GM19397 (cell line): Measurements from ENCODE around the gene GIMAP1.

Source experiments
- ATAC-seq: cut with Tn5 transposase; IDR thresholded peaks from one replicate; pipeline ENCODE4 v1.9.1; 2021; ENCODE audit warnings: mild to moderate bottlenecking, moderate library complexity; ENCODE audit not compliant: unreplicated experiment

The GIMAP1 gene

DNA sequence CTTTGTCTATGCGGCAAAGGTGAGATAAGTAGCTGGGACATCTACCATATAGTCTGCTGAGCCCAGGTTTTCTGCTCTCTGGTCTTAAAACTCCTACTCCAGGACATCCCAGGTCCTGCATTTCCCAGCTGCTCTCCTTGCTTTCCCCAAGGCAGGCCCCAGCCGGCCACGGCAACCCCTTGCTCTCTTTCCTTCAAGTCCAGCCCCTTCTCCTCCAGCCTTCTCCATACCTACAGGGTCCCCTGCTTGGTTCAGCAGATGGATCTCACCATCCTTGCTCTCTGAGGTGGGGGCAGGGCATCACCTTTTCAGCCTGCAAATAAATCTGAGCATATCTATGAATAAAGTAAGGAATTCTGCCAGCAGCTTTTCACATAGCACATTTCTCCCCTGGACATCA, 29.5 kb downstream of the GIMAP1 start:
- ATAC-seq = no peak

DNA sequence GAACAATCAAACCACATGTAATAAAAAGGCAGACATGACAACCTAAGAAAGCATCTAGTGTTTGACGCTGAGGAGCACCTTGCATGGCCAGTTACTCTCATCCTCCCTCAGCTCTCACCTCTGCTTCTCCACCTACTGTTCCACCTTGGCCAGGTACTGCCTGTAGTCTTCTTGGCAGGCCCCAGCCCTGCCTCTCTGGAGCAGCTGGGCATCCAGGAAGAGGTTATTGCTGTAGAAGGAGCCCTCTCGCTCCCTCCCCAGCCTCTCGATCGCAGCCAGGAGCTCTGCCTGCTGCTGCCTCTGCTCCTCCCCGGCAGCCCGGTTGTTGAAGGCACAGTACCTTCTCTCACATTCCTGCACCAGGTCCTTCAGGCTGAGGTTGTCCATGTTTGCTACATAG, 30.5 kb downstream of the GIMAP1 start:
- ATAC-seq = no peak

DNA sequence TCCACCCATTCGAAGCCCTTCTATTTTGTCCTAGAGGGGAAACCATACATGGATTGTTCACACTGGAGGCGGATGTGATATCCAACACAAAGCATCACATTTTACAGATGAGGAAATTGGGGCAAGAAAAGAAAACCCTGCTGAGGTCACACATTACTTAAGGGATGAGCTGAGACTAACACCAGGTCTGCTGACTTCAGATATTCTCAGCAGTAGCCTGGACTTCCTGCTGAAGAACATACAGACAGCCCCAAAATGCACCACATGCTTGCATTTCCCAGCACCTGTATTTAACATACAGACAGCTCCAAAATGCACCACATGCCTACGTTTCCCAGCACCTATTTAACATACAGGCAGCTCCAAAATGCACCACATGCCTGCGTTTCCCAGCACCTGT, 32.0 kb downstream of the GIMAP1 start:
- no peak for ATAC-seq

DNA sequence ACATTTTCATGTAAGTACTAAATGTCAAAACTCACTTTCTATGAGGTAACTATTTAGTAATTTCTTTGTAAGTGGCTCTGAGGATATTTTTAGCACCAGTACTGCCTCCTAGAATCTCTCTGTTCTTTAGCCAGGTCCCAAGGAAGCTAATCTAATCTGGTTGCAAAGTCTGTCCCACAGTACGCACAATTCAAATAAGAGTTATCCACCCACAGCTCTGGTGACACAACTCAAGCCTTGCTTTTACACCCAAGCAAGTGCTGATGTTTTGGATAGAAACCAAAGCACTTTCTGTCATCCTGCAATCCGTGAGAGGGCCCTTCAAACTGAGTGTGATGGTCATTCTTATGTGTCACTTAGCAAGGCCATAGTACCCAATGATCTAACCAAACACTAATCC, 35.3 kb downstream of the GIMAP1 start:
- no peak for ATAC-seq

DNA sequence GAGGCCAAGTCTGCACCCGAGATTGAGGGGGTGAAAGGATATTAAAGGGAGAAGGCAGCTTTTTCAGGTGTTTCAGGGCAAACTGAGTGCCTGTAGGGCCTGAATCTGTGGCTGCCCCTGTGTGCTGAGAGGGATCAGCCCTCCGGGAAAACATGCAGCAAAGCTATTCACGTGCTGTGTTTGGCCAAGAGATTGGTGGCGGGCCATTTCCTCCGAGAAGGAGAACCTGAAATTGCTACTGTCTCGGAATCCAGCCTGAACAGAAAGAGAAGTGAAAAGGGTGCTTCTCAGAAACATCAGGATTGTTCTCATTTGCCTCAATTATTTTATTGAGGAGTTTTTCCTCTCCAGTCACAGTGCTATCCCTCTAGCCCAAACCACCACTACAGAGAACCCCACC, 36.8 kb downstream of the GIMAP1 start:
- ATAC-seq = no peak

DNA sequence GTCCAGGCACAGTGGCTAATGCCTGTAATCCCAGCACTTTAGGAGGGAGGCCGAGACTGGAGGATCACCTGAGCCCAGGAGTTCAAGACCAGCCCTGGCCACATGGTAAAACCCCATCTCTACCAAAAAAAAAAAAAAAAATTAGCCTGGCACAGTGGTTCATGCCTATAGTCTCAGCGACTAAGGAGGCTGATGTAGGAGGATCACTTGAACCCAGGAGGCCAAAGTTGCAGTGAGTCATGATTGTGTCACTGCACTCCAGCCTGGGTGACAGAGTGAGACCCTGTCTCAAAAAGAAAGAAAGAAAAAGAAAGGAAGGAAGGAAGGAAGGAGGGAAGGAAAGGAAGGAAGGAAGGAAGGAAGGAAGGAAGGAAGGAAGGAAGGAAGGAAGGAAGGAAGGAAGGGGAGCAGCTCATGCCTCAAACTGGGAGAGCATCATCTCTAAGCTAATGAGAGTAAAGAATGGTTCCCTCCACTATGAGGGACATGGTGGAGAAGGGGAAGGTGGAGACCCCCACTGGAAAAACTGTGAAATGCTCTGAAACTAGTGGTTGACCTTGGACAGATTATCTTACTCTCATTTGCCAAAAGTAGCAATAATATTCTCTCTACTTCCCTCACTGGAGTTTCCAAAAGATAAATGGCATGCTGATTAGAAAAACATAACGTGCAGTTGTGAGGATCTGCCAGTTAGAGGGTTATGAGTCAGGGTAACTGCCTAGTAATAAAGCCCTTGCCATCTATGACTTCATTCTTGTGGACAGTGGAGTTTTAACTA, 37.6 kb downstream of the GIMAP1 start:
- ATAC-seq = no peak

DNA sequence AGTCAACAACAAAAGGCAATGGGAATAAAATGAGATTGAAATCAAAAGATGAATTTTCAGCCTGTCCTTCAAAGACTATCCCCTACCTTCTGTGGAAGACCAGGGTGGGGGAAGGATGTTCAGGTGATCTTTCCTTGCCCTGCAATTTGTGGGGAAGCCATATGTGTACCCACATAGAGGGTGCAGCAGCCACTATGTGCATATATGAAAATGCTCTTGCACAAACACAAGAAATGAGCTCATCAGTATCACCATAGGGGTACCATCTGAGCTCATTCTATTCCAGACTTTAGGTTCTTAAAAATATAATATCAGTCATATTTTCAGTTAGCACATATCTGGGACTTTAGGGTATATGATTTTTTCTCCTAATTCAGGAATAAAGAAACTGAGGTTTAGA, 38.5 kb downstream of the GIMAP1 start:
- ATAC-seq = no peak

DNA sequence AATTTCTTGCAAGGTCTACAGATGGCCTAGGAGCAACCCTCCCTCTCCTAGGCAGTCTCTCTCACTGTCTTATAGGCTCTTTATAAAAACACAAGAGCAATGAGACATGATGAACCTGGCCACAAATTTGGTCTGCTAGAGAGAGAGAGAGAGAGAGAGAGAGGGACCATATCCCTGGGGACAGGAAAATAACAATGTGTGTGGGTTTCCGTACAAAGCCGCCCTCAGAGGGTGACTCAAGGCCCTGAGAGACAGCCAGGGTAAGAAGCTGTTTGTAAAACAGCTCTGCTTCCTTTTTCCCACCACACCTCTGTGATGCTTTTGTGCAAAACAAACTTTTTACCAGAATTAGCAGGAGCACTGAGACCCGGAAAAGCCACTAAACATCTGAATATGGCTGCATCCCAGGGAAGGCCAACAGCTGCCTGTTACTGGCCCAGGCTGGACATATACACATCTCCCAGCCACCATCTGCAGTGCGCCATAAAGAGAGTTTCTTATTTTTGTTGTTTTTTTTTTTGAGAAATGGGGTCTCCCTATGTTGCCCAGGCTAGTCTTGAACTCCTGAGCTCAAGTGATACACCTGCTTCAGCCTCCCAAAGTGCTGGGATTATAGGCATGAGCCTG, 39.2 kb downstream of the GIMAP1 start:
- no peak for ATAC-seq

DNA sequence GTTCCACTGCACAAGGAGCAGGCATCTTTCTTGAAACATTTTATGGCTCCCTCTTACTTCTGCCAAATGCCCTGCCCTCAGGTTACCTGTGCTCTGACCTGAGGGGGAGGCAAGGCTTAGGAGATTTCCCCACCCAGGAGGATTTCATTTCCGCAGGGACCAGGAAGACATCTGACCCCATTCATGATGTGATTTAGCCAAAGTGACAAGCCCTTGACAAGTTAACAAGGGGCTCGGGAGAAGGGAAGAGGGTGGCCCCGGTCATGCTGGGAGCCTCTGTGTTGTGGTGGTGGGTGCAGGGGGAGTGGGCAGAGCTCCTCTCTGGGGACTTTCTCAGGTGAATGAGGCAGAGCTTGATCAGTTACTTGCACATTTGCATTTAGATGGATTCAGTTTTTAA, 39.8 kb downstream of the GIMAP1 start:
- ATAC-seq = no peak

DNA sequence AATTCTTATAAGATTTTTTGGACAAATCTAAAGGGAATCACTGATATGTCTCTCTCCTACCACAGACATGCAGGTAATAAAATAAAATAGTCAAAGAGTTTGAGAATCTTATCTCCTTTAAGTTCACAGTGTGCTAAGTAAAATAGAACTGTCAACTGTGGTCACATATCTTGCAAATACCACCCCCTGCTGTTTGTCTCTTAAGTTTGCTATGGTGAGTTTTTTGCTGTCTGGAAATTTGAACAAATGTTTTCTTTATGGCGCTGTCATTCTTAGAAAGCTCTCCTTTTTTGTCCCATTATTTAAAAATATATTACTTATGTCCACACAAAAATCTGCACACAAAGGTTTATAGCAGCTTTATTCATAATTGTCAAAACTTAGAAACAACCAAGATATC, 40.4 kb downstream of the GIMAP1 start:
- ATAC-seq = no peak

DNA sequence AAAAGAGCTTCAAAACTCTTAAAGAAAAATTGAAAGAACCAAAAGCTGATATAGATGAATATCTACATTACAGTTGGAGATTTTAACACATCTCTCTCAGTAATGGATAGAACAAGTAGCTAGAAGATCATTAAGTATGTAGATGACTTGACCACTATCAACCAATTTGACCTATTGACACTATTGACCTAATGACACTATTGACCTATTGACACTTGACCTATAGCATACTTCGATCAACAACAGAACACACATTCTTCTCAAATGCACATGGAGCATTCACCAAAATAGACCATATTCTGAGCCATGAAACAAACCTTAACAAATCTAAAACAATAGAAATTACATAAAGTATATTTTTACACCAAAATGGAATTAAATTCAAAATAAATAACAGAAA, 43.1 kb downstream of the GIMAP1 start:
- ATAC-seq = no peak

DNA sequence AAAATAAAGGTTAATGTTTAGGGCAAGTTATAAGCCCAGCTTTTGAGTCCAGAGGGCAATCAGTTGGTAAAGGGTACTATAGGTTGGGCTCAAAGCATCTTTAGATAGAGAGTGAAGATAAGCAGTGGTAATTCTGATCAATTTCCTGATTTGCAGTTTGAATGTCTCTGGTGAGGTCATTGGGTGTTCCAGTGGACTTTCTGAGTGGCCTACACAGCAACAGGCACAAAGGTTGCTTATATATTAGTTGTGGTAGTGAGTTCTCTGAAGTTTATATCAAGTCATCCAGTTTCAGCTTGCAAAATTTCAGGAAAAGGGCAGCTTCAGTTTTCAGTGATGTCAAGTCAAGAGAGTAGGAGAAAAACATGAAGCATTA, 49.9 kb downstream of the GIMAP1 start:
- ATAC-seq = no peak

DNA sequence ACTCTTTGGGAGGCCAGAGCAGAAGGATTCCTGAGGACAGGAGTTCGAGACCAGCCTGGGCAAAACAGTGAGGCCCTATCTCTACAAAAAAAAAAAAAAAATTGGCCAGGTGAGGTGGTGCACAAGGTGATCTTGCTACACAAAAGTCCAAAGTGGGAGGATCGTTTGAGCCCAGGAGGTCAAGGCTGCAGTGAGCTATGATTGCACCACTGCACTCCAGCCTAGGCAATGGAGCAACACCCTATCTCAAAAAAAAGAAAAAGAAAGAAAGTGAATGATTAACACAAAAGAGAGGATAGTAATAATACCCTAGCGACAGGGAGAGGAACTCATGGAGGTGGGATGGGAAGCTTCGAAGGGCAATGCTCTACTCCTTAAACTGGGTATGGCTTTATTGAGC, 53.4 kb downstream of the GIMAP1 start:
- ATAC-seq = no peak
